Right lobe of liver (tissue), 4 donors: Measurements from ENCODE around the gene VAC14.

Source experiments
- POLR2A ChIP-seq: fragments of 450-650 bp; IDR thresholded peaks from one replicate; pipeline ENCODE4 v1.6.1; 2017; ENCODE audit warnings: antibody characterized with exemption, mild to moderate bottlenecking
- TF ChIP-seq, protein P1 (sequence below), 4 donors: fragments of 200-600 bp in 3 of 4; fragments of 450-650 bp in 1 of 4; IDR thresholded peaks; one replicate each; pipeline versions ENCODE4 v1.5.1 to v1.8.0; 2016 to 2022; ENCODE audit warnings: antibody characterized with exemption in 4 of 4, mild to moderate bottlenecking in 2 of 4
- donor health status: DM: no; HTN: no; CAD: no.
- donor health status: DM: no; HTN: no; CAD: no.
- donor health status: DM: no; HTN: yes; CAD: no.

DNA sequence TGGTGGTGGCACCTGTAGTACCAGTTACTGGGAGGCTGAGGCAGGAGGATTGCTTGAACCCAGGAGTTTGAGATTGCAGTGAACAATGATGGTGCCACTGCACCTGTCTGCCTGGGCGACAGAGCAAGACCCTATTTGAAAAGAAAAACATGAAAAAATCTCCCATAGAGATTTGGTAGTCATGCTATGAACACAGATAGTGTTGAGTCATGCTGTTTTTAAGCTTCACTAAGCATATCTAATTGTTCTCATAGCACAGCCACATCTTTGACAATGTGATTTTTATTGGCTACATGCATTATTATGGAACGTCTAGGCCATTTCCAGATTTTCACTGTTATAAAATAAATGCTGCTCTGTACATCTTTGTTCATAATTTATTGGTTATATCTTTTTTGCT, 148.6 kb downstream of the VAC14 start:
- TF ChIP-seq, protein P1, sequence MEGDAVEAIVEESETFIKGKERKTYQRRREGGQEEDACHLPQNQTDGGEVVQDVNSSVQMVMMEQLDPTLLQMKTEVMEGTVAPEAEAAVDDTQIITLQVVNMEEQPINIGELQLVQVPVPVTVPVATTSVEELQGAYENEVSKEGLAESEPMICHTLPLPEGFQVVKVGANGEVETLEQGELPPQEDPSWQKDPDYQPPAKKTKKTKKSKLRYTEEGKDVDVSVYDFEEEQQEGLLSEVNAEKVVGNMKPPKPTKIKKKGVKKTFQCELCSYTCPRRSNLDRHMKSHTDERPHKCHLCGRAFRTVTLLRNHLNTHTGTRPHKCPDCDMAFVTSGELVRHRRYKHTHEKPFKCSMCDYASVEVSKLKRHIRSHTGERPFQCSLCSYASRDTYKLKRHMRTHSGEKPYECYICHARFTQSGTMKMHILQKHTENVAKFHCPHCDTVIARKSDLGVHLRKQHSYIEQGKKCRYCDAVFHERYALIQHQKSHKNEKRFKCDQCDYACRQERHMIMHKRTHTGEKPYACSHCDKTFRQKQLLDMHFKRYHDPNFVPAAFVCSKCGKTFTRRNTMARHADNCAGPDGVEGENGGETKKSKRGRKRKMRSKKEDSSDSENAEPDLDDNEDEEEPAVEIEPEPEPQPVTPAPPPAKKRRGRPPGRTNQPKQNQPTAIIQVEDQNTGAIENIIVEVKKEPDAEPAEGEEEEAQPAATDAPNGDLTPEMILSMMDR (IDR thresholded peaks at IDR 0.05), result no peak
- no peak for TF ChIP-seq POLR2A
